CD4-positive, alpha-beta T cell treated with Interleukin-12 subunit alpha and Interleukin-12 subunit beta, for 1 hour (primary cell): ENCODE data around the gene L3MBTL4.
"Not testable (repeated sequence)": the region's sequence is repeated elsewhere in the genome, so short reads cannot be mapped to it uniquely, and the experiment has no call there.

Source experiments
- DNase-seq: peaks from one replicate; pipeline ENCODE4 v3.0.0-alpha.2; 2020

Gene L3MBTL4

DNA sequence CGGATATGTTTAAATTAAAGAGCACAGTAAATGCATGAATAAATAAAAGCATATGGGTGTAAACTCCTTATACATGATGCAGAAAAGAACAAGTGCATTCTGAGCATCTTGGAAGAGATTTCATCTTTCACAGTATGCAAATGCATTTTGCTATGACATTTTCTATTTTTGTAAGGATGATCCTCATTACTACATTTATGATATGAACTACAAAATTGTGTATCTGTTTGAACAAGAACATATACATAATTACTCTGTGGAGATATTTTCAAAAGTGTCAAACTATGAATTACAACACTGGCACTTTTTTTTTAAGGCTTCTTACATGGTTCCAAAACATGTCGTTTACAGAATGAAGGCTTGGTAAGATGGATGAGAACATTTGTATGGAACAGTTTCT is 335.3 kb downstream of the L3MBTL4 start:
- no peak for DNase-seq

DNA sequence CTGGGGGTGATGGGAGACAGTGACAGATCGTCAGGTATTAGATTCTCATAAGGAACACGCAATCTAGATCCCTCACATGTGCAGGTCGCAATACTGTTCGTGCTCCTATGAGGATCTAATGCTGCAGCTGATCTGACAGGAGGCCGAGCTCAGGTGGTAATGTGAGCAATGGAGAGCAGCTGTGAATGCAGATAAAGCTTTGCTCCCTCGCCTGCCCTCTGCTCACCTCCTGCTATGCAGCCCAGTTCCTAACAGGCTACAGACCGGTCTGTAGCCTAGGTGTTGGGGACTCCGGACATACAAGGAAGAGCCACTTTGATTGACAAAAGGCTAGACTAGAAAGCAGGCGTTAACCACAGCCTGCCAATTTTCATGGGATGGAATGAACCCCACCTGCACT is 335.8 kb downstream of the L3MBTL4 start:
- DNase-seq = no peak

DNA sequence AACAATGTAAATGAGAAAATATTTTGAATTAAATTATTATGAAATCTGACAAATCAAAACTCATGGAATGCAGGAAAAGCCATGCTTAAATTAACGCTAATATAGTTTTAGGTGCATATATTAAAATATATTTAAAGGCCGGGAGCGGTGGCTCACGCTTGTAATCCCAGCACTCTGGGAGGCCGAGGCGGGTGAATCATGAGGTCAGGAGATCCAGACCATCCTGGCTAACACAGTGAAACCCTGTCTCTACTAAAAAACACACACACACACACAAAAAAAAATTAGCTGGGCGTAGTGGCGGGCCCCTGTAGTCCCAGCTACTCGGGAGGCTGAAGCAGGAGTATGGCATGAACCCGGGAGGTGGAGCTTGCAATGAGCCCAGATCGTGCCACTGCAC is 342.3 kb downstream of the L3MBTL4 start:
- not testable (repeated sequence) for DNase-seq

DNA sequence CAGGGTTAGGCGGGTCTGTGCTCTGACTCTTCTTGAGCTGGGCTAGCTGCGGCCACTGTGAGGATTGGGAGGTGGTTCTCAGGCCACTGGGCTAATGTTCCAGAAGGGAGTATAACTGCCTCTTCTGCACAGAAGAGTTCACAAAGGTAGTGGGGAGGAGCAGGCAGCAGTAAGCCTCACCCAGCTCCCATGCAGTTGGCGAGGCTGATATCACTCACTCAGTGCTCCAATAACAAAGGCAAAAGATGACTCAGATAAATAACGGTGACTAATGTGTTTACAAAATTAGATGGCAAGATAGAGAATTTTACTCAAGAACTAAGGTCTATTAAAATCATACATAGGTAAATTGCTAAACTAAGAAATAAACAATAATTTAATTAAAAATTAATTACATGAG is 345.2 kb downstream of the L3MBTL4 start:
- DNase-seq = no peak

DNA sequence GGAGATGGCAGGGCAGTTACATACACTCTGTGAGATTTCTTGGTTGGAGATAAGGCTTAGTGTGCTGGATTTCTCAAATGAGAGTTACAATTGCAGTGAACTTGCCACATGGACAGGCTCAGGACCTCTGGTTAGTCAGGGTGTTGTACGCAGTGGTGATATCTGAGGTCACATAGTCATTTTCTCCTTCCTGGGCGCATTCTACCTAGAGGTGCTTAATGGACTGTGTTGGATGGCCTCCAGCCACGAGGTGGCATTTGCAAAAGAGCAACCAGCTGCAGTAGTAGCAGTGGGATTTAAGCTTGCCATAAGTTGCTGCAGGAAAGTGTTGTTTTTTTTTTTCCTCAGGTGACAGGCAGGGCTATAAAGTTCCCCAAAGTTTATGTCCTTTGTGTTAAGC is 345.6 kb downstream of the L3MBTL4 start:
- DNase-seq = no peak

DNA sequence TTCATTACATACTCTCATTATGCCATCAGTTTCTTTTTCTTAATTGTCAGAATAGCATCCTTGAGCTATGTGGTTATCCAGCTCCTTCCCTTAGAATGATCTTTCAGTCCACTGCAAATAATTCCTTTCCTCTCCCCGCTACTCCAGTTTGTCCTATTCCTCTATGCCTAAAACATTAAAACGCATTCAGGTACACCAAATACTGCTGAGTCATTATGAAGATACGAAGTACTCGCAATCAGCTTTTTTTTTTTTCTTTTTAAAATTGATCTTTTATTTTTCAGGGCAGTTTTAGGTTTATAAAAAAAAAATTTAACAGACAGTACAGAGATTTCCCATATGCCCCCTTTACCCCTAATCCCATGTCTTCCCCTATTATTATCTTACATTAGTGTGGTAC is 354.6 kb downstream of the L3MBTL4 start:
- DNase-seq = no peak

DNA sequence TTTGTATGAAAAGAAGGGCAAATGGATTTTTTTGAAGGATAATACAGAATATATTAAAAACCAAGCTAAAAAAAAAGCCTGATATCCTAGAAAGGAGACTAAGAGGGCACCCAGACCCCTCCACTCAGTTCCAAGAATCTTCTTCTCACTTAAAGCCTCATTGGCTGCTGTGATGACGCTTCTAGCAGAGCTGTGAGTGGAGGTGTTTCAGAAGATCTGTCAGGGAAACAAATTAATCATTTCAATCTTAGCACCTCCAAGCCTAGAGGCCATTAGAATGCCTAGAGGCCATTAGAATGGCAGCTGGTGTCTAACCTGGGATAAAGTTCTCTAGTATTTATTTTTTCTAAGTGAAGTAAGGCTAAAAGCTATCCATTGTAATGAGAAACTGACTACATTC is 355.2 kb downstream of the L3MBTL4 start:
- DNase-seq = no peak

DNA sequence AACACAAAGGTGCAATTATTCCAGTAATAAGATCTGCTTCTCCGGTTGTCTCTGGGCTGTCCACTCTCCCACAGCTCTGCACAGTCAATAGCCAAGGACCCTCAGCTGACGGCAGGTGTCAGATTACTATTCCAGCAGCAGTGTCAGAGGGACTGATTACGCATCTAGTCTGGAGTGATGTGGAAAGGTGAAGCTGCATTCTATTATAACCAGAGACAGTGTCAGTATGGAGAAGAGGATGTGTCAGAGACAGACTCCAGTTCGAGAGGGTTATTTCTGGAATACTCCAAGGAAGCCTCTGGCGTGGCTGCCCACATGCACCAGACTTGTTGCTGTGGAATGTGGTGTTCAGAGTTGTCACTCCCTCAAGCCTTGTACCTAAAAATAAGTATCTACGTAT is 355.8 kb downstream of the L3MBTL4 start:
- DNase-seq = no peak

DNA sequence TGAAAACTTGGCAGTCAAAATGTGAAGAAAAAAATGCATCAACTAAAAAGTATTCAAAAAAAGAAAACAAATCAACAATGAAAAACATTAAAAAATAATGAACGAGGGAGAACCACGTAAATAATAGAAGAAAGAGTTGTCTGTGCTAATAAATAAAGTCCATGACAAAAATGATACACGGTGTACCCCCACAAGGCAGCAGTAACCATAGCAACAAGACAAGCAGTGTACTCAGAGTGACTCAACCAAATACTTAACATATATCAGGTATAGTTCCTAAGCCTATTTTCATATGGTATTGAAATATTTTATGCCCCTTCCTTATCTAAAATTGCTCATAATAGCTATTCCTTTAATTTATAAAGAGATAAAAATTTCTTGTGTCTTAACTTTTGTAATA is 357.1 kb downstream of the L3MBTL4 start:
- DNase-seq = no peak

DNA sequence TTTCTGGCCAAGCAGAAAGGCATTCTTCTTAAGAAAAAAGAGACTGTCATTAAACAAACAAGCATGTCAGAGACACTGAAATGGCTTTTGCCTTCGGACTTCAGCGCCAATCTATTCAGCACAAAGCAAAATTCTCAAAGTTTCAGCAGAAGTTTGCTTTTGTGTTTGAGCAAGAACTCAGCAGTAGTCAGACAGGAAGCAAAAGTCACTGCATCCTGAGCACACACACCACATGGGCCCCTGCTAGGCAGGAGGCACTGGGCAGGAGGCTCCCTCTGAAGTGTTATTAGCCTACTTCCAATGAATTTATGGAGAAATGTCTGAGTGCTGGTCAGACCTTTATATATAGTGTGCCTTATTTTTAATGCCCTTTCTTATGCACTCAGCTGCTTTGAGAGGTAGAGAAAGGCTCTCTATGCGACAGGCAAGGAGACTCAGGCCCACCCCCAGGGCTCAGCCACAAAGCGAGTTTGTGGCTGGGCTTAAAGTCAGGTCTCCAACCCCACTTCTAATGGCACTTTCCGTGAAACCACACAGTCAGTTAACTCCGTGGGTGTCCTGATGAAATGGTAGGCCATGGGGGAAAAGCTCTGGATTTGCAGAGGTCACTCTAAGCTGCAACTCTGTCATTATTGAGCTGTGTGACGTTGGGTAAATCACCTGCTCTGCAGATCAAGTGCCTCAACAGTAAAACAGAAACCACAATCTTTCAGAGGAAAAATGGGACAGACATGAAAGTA is 358.4 kb downstream of the L3MBTL4 start:
- no peak for DNase-seq

DNA sequence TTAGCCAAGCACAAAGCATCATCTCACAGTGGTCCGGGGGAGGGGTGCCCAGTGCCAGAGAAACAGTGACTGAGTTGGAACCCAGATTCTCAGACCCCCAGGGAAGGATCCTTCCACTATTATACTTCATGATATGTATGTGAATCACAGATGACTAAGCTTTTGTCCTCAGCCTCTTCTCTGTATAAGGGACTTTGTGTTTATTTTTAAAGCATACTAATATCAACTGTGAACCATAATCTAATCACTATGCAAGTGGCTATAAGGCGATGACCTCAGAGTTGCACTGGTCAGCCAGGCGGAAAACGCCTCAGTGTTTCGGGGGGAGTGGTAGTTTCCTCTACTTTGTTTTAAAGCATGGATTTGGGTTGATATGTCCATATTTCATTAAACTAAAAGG is 359.0 kb downstream of the L3MBTL4 start:
- DNase-seq = no peak

DNA sequence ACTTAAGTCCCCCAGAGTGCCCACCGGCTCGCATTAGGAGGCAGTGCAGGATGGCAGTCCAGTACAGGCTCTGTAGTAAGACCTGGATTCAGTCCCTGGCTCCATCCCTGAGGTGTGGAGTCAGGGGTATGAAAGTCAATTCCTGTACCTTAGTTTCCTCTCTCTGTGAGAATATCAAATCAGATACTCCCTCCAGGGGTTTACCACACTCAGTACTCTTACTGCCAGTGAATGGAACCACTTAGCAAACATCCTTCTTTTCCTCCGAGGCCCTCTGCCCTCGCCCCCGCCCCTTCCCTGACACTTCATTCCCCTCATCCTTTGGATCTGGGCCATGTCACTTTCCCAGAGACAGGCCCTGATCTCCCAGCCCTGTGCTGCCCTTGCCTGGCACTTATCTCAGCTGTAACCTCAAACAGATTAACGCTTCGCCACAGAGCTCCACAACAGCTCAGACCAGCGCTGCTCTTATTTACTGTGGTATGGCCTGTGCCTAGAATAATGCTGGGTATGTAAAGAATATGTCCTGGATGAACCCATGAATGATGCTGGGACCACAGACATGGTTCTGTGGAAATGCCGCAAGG is 360.4 kb downstream of the L3MBTL4 start:
- DNase-seq = no peak

DNA sequence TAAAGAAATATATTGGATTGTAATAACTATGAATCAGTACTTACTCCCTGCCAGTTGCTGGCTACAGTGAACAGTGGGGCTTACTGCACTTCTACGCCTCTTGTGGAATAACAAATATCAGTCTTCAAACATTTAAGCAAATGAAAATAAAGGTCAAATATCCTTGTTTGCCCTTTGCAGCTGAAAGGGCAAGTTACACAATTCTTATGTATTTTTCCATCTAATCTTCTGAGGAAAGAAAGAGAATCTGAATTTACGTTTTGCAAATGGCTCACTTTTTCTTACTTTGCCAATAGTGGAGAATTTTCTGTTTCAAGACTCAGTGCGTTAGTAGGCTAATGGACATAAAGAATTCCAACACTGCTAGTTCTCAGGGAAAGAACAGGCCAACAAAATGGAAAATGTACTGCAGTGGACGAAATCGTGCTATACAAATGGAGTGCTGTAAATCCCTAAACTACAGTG is 362.2 kb downstream of the L3MBTL4 start:
- DNase-seq = no peak

DNA sequence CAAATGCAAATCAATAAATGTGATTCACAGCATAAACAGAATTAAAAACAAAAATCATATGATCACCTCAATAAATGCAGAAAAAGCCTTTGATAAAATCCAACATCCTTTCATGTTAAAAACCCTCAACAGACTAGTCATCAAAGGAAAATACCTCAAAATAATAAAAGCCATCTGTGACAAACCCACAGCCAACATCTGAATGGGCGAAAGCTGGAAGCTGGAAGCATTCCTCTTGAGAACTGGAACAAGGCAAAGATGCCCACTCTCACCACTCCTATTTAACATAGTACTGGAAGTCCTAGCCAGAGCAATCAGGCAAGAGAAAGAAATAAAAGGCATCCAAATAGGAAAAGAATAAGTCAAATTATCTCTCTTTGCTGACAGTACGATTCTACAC is 367.1 kb downstream of the L3MBTL4 start:
- DNase-seq = not testable (repeated sequence)

DNA sequence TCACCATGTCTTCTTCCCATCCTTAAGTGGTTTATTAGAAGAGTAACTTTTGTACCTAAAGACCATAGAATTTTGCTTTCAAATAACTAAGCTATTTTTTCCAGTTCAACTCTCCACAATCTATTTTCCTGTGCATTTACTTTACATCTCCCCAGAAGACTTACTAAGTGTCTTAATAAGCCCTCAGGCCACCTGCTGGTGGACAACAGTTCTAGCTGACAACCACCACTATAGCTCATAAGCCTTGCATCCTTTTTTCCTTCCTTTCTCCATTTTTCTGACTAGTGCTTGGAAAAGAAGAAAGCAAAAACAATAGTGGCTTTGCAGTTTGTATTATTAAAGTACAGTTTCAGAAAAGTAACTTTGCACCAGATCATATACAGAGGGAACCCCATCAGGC is 369.9 kb downstream of the L3MBTL4 start:
- no peak for DNase-seq

DNA sequence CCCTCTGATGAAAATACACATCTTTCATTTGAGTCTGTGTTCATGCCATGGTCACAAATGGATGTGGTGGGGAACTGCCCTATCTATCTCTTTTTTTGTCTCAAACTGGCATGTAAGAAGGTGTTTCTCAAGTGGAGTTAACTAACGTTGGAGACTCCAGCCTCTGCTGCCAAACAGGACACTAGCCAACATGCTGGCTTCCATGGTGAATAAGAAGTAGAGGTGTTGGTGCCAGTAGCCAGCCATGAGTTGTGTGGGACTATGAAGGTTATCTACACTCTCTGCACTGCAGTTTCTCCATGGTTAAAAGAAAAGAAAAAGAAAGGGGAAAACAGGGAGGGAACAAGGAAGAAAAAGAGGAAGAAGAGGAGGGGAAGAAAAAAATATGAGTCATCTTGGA is 370.4 kb downstream of the L3MBTL4 start:
- DNase-seq = no peak

DNA sequence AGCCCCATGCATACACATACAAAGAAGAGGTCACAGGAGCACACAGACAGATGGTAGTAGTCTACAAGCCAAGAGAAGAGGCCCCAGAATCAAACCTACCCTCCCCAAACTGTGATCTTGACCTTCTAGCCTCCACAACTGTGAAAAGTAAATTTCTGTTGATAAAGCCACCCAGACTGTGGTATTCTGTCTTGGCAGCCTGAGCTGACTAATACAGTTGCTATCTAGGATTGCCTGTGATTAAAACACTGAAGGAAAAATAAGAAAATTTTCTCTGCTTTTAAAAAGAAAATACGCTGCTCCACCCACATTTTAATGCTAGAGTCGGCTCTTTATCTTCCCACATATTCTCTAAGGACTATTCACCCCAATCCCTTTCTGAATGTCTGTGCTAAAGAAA is 375.7 kb downstream of the L3MBTL4 start:
- no peak for DNase-seq

DNA sequence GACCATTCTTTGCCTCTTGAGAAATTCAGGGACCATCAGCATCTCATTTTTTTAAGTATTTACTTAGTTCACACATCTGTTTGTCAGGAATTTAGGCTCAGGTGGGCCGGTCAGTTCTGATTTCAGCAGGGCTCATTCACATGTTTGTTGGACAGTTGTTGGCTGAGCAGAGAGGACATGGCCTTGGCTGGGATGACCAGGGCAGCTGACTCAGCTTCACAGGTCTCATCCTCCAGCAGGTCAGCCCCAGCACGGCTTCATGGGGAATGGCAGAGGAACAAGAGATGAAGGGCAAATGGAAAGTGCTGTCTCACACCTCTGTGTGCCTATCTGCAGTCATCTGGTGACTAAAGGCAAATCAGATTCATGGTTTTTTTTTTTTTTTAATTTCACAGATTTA is 383.3 kb downstream of the L3MBTL4 start:
- no peak for DNase-seq

DNA sequence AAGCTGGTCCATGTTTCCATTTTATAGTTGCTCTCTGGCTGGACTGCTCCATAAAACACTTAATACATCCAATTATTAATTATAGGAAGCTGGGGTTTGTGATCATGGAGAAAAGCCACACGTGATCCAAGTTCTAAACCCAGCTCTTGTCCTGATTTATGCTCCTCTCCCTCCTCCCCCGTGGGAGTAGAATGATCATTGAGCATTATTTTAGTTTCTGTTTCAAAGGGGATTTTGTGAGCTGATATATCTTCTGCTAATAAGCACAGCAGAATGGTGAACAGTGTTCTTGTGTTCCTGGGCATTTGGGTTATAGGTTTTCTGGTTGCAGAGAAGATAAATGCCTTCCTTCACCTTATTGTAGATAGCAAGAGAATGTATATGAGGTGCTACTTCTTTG is 383.7 kb downstream of the L3MBTL4 start:
- DNase-seq = no peak

DNA sequence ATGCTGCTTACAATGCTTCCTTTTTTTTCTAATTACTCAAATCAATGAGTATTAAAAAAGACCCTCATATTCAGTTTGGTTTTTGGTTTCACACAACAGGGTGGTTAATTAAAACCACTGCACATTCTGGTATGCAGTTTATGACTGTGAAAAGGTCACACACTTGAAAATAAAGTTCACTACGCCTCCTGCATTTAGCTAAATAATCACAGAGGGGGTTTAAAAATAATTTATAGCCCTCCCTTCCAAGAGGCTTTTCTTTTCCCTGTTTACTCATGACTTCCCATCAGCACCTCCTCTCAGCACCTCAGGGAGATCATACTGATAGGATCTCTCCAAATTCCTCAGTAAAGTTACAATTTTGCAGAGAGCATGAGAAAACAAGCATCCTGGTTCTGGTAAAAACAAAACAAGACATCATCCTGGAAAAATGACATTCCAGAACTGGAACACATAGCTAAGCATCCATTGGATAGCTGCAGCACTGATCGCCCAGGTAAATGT is 389.9 kb downstream of the L3MBTL4 start:
- DNase-seq = no peak

DNA sequence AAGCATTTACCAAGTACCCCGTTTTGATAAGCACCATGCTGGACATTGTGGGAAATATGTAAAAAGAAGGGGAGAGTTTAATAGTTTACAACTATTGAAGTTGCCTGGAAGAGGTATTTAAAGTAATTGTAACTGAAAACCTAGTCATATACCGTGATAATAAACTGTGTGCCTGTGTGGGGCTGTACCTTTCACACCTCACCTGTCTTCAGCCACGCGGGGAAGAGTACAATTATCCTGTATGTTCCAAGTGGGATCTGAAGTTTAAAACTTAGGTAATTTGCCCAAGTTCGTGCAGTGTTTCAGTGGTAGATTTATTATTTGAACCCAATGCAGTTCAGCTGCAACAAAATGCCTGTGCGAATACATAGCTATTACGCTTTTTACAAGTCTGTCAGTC is 391.2 kb downstream of the L3MBTL4 start:
- no peak for DNase-seq

DNA sequence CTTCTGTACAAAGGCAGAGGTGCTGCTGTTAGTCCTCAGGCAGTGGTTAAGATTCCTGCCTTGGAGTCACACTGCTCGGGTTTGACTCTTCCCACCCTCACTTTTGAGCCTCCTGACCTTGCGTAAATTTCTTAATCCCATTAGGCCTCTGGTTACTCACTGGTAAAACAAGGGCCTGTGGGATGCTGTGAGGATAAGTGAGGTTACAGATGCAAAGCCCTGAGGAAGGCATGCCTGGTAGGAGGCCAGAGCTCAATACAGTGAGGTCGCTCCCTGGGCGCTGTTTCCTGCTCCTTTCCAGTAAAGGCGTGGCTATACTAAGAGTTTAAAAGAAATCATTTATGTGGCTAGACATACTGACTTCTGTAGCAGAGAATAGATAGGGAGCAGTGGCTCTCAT is 391.9 kb downstream of the L3MBTL4 start:
- DNase-seq = no peak

DNA sequence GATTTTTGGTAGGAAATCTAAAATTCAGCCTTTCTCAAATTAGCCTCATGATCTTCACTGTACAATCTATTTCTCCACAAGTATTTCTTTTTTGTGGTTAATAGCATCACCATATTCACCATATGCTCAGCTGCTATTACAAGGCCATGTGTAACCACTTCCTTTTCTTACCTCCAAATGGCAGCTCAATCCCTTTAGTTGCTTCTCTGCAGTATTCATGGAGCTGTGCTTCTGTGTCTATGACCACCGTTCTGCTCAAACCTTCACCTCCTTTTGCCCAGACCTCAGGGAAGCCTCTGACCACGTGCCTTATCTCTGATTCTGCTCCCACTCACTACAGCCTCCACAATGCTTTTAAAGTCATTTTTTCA is 392.7 kb downstream of the L3MBTL4 start:
- DNase-seq = no peak

DNA sequence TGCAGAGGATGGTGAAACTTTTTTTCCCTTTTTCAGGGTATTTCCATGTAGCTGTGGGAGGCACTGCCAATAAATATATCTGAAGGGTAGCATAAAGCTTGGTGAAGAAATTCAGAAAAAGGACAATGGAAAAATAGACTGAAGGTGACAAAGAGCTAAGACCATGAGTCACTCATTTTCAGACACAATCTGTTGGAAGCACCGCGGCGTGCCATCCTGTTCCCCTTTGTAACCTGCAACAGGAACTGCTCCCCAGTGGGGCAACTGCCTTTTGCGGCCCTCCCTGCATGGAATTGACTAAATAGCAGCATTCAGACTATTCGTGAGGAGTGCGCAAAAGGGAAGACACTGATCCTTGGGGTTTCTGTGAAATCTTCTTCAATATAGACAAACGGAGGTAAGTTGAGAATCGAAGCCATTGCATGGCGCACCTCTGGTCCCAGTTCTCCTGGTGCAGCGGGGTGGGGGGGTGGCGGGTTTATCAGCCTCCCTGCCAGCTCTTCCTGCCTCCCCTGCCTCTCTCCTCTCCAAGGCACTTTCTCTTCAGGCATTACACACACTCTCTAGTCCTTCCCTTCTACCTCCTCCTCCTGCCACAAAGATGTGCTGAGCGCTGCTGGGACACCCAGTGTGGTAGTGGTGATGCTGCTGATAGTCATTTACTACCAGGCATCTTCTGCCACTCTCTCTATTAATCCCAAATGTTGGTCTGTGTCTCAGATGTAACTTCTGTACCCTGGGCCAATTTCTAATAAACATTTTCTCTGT is 393.2 kb downstream of the L3MBTL4 start:
- DNase-seq = no peak
